DMS114 treated with DMSO at 0.1 percent for 48 hours (cell line): ENCODE measurements around the gene FBXL19.
A peak's percentile ranks its signal among the peaks of the same experiment; 100 is the strongest.

Experiments
- DNase-seq: peaks from one replicate; lab custom pipeline; 2025; ENCODE audit not compliant: unreplicated experiment; lab: John Stamatoyannopoulos, UW

The FBXL19 gene

DNA sequence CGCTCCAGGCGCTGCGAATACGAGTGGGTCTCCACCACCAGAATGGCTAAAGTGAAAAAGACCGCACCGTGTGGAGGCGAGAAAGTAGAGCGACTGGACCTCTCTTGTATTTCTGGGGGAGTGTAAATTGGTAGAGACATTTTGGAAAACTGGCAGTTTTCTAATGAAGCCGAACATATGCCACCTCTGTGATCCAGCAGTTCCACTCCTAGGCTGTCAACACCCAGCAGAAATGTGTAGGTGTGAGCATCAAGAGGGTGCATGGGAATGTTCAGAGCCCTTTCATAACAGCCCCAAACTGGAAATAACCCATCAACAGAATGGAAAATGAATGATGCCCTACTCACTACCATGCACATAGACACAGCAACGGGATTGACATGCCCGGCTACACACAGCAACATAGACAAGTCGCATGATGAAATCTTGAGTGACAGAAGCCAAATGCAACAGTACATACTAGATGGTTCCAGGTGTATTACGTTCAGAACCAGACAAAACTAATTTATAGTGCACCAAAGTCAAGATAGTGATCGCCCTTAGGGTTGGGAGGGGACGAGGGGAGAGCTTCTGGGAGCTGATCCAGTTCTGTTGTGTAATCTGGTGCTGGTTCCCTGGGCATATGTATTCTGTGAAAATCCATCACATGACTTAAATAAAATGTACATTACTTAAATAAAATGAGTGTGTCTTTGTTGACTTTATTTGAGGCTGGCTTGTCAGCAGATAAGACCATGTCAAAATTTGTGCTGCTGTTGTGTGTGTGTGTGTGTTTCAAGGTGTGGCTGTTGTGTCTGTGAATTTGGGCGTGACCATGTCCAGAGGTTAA, 28.6 kb upstream of the FBXL19 start:
- no peak for DNase-seq

DNA sequence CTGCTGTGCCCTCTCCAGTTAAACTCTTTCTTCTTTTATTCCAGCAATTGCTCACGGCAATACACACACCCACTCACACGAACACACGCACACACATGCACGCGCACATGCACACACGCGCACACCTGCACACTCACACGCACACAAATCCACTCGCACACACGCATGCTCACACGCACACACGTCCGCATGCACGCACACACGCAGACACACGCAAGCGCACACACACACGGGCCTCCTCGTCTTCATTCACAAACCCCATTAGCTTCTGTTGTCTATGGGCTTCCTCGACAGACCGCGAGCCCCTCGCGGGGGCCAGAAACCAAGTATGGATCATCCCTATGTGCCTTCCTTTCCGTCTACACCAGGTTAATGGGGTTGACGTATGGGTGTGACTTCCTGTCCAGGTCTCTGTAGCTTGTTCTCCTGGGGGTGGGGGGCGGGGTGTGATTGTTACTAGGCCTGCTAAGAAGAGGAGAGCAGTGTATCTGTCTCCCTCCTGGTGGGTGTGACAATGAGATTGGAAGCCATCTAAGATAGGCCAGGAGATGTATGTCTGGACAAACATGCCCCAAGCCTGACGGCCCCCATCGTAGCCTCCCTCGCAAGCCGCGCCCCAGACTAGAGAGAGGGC, 27.6 kb upstream of the FBXL19 start:
- no peak for DNase-seq

DNA sequence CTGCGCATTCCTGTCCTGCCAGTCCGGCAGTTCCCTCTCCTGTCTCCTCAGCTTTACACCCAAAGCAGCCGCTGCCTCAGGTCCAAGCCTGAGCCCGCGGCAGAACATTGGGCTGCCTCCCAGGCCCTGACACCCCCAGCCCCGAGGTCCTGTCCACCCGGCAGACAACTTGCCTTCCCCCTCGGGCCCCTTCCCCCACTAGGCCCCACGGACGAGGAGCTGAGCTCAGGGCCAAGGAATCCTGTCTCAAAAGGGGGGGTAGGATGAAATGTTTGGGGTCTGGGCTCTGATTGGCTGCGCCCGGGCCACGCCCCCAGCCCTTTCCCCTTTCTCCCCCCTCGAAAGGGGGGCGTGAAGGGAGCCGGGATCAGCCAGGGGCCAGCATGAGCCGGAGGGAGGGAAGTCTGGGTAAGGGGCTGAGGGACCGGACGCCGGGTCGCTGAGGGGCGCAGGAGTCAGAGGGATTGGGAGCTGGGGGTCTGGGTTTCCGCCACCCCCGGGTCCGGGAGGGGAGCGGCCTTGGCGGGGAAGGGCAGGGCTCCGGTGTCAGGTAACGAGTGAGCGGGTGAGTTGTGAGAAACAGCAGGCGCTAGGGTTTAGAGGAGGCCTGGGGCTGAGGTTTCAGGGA, 27.0 kb upstream of the FBXL19 start, which contains the start of gene CTF1:
CTF1 (plus strand) TSS at position 354 of the 628 bp plus-strand sequence; CDS start at position 384, 30 bp downstream.
- no peak for DNase-seq

DNA sequence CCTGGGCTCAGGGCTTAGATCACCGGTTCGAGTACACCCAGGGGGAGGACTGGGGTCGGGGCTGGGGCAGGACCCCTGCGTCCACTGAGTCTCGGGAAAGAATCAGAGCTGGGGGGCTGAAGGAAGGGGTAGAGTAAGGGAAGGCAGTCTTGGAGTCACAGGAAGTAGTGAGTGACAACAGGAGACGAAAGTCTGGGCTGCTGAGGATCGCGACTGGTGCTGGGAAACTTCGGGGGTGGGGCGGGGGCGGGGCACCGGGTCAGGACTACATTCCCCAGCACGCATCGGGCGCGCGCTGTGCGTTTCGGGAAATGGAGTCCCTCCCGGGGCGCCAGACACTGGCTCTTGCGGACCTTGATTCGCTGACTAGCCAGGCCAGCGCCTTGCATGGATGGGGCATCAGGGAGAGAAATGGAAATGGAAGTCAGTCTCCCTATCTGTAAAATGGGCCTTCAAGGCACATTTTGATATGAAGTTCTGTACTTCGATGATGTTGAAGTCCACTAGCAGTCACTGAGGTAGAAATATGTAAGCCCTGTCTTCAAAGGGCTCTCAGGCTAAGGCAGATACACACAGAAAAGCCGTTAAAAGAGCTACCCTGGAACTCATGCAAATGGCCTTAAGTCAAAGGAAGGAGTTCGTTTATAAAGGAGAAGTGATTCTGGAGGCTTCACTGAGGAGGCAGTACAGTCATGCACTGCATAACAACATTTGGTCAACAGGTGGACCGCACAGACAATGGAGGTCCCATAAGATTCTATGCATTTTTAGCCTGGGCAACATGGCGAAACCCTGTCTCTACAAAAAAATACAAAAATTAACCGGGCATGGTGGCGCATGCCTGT, 26.3 kb upstream of the FBXL19 start:
- no peak for DNase-seq

DNA sequence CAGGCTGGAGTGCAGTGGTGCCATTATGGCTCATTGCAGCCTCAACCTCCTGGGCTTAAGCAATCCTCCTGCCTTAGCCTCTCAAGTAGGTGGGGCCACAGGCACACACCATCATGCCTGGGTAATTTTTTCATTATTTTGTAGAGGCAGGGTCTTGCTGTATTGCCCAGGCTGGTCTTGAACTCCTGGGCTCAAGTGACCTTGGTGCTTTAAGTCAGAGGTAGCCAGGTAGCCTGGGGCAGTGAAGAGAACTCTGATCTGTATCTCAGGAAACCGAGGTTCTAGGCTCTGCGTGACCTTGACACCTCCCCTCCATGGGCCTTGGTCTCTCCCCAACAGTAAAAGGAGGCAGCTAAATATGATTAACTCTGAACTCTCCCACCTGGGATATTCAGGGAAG, 23.6 kb upstream of the FBXL19 start:
- DNase-seq = no peak

DNA sequence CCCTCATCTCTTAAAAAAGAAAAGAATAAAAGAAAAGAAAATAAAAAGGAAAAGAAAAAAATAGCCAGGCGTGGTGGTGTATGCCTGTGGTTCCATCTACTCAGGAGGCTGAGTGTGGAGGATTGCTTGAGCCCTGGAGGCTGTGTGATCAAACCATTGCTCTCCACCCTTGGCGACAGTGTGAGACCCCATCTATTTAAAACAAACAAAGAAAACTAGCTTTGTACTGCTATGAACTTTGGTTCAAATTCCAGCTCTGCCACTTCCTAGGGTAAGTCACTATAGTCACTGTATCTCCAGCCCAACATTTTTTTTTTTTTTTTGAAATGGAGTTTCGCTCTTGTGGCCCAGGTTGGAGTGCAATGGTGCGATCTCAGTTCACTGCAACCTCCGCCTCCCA, 22.8 kb upstream of the FBXL19 start:
- DNase-seq = no peak

DNA sequence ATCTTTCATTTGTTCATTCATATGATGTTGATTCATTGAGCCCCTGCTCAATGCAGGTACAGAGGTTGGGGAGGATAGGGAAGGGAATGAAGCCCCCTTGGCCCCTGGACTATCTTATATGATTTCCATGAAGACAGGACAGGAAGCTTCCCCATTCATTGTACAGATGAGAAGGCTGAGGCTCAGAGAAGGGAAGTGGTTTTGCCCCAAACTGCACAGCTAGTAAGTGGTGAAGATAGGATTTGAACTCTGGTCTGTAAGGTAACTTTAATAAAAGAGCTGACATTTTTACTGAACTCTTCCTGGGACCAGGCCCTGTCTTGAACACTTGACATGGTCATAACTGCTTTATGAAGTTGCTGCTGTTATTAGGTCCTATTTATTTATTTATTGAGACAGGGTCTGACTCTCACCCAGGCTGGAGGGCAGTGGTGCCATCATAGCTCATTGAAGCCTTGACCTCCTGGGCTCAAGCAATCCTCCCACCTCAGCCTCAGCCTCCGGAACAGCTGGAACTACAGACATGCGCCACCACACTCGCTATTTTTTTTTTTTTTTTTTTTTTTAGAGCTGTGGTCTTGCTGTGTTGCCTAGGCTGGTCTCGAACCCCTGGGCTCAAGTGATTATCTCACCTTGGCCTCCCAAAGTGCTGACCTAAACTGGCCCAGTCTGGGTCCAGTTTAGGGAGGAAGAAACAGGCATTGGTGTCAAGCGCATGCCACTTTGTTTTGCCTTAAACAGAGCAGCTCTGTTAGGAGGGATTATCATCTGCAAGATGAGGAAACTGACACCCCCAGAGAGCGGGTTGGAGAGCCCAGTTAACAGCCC, 22.0 kb upstream of the FBXL19 start:
- no peak for DNase-seq

DNA sequence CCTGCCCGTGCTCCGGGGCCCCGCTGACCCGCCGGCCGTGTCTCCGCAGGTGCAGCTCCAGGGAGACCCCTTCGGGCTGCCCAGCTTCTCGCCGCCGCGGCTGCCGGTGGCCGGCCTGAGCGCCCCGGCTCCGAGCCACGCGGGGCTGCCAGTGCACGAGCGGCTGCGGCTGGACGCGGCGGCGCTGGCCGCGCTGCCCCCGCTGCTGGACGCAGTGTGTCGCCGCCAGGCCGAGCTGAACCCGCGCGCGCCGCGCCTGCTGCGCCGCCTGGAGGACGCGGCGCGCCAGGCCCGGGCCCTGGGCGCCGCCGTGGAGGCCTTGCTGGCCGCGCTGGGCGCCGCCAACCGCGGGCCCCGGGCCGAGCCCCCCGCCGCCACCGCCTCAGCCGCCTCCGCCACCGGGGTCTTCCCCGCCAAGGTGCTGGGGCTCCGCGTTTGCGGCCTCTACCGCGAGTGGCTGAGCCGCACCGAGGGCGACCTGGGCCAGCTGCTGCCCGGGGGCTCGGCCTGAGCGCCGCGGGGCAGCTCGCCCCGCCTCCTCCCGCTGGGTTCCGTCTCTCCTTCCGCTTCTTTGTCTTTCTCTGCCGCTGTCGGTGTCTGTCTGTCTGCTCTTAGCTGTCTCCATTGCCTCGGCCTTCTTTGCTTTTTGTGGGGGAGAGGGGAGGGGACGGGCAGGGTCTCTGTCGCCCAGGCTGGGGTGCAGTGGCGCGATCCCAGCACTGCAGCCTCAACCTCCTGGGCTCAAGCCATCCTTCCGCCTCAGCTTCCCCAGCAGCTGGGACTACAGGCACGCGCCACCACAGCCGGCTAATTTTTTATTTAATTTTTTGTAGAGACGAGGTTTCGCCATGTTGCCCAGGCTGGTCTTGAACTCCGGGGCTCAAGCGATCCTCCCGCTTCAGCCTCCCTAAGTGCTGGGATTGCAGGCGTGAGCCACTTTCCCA, 21.1 kb upstream of the FBXL19 start:
- DNase-seq = peak; percentile 20

DNA sequence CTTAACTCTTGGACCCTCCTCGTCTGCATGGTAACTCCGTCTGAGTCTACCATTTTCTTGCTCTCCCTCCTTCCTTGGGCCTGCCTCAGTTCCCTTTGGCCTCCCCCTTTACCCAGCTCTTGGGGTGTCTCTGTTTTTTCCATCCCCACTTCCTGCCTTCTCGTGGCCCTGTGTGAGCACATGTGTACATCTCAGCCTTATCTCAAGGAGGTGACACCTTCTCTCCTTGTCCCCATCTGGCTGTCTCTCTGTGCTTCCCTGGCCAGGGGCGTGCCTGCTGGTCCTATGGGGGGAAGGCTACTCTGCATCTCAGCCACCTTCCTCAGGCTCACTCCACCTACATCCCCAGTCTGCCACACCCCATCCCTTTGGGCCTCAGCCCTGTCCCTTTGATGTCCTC, 20.4 kb upstream of the FBXL19 start:
- DNase-seq = no peak

DNA sequence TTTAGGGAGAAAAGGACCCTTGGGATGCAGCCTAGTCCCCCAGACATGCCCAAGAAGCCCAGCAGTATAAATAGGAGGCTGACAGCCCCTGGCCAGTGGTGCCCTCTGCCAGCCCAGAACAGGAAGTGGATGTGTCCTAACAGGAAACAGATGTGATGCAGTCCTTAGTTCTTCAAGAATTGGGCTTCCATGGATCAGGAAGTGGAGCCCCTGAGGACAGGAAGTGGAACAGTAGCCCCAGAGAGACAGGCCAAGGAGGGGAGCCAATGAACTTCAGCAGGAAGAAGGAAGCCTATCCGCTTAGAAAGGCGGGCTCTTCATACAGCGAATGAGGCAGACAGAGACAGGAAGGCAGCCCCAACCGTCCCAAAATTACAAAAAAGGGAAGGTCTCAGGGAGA, 19.8 kb upstream of the FBXL19 start:
- DNase-seq = peak; percentile 22

DNA sequence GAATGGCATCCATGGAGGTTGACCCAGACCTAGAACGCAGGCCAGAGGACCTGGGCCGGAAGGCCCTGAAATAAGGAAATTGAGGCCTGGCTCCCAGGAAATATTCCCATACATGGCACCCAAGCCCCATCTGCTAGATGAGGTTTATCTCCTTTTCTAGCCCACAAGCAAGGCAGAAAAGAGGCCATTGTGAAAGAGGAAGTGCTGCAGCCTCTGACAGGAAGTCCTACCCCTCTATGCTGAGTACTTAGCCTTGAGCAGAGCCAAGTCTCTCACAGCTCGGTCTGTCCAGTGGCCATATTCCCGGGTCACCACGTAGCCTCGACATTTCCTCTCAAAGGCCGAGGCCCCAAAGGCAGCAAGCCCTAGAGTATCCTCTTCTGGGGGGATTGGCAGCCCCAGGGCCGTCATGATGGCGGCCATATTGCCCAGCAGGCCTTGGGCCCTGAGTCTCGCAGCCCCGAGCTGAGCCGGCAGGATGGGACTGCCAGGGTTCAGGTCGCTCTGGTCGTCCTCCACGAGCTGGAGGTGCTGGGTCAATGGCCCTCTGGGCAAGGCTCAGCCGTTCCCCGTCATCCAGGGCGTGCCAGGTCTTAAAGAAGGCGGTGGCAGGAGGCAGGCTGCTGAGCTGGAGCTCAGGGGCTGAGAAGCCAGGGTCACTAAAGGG, 19.1 kb upstream of the FBXL19 start:
- no peak for DNase-seq

DNA sequence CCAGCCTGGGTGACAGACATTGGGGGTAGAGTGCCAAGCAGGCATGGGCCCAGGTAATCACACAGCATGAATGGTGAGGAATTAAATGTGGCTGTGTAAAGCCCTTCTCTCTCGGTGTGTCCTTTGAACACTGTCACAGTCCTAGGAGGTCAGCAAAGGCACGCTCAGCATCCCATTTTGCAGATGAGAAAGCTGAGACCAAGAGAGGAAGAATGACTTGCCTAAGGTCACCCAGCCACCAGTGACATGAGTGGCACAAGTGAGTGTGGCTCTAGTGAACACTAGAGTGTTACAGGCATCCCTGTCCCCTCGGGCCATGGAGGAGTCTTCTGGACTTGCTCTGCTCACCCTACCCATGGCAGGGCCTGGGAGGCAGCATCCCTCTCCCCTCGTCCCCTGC, 16.3 kb upstream of the FBXL19 start:
- DNase-seq = no peak

DNA sequence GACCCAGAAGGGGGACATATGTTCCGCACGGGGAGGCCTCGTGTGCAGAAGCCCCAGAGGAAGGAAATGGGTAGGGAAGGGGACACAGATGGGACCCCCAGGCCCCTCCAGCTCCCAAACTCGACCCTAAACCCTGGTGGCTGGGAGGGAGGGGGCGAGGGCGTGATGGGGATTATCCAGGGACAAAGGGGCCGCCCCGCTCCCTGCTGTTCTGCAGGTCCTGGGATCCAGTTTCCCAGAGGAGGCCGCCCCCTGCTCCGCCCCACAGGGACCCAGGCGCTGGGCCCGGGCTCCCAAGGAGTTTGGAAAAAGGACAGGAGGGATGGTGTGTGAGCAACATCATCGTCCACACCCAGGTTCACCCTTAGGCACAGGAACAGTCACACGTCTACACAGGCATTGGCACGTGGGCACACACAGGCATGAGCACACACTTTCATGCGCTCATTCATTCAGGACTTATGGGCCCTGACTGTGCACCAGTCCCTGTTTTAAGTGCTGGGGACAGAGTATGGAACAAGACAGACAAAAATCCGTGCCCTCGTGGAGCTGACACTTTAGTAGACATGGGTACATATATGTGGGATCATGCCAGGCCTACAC, 12.8 kb upstream of the FBXL19 start:
- no peak for DNase-seq

DNA sequence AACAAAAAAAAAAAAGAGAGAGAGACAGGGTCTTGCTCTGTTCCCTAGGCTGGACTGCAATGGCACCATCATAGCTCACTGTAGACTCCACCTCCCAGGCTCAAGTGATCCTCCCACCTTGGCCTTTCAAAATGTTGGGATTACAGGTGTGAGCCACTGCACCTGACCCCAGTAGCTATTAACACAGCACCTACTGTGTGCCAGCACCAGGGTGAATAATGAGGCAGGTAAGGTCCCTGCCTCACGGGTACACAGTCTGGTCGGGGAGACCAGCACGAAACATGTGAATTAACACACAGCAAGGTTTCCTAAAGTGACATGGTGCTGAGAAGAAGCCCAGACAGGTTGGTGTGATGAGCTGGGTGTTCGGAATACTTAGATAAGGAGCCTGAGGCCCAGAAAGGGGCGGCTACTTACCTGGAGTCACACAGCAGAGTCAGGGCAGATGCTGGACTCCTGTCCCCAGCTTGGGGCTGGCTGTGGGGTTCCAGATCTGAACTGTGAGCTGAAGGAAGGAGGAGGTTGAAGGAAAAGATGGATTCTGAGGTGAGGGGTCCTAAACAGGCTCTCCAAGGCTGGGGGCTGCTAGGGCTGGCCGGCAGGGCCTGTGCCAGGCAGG, 10.5 kb upstream of the FBXL19 start:
- no peak for DNase-seq

DNA sequence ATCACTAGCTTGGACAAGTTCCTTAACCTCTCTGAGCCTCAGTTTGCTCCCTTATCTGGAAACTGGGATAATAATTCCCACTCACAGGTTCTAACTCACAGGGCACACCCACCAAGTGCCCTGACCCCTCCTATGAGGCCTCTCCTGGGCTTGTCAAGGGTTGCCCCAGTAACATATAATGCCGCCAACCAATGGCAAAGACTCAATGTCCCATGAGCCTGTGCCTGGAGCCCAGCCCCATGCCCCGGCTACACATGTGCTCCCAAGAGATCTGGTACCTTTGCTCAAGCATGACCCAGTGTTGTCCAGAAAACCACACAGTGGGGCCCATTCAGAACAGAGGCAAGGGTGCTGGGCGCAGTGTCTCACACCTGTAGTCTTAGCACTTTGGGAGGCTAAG, 8.5 kb upstream of the FBXL19 start:
- no peak for DNase-seq

DNA sequence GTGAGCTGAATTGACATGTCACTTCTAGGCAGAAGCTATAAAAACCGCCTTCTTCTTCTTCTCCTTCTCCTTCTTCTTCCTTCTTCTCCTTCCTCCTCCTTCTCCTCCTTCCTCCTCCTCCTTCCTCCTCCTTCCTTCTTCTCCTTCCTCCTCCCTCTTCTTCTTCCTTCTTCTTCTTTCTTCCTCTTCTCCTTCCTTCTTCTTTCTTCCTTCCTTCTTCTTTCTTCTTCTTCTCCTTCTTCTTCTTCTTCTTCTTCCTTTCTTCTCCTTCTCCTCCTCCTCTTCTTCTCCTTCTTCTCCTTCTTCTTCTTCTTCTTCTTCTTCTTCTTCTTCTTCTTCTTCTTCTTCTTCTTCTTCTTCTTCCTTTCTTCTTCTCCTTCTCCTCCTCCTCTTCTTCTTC, 4.8 kb upstream of the FBXL19 start:
- DNase-seq = no peak

DNA sequence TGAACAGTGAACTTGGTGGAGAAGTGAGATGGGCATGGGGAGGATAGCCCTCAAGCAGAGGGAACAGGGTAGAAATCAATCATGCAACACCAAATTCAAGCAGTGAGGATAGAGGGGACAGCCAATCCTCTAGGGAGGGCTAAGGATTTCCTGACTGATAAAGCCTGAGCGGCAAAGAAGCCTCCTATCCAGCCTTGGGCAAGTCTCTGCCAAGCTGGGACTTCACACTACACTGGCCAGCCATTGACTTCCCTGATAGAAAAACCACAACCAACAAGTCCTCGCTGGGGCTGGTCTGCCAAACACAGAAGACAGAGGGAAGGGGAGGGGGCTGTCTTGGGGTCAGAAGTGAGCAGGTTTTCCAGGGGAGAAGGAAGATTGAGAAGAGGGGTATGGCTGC, 2.5 kb upstream of the FBXL19 start:
- DNase-seq = no peak

DNA sequence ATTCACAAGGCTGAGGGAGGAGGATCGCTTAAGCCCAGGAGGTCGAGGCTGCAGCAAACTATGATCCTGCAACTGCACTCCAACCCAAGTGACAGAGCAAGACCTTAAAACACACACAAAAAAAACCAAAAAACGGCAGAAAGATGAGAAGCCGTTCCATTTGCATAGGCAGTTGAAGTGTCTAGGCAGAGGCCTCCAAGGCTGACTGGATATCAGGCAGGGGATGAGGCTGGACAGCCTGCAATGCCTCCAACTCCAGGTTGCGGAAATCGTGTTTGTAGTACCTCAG, 2.0 kb upstream of the FBXL19 start:
- DNase-seq = no peak
